HepG2 (cell line): ENCODE data around the gene PTMA. TPM values are rescaled to one million over a fixed set of nuclear protein-coding genes. Genes with fewer than 3 reads are reported as not detected.

Source experiments
- CHD2 ChIP-seq: IDR thresholded peaks from 2 replicates; pipeline ENCODE4 v1.6.1; 2011; ENCODE audit warnings: low read depth, low read length, improper control_type of control experiment
- ETV6 ChIP-seq: sonication (generic); formaldehyde crosslinking; conservative IDR thresholded peaks from 2 replicates; pipeline ENCODE4 v1.4.0; 2020; ENCODE audit warnings: missing genetic modification reagents
- FOXO1 ChIP-seq: sonication (generic); formaldehyde crosslinking; IDR thresholded peaks from 2 replicates; pipeline ENCODE4 v1.4.0; 2020; ENCODE audit warnings: missing genetic modification reagents
- GATAD1 ChIP-seq: IDR thresholded peaks from 2 replicates; pipeline ENCODE4 v1.6.1; 2016; ENCODE audit warnings: missing genetic modification reagents, missing compliant biosample characterization
- HMG20A ChIP-seq: IDR thresholded peaks from 2 replicates; pipeline ENCODE4 v1.6.1; 2016; ENCODE audit warnings: borderline replicate concordance
- IRX3 ChIP-seq: sonication (generic); formaldehyde crosslinking; IDR thresholded peaks from 2 replicates; pipeline ENCODE4 v1.8.1; 2023; ENCODE audit warnings: mild to moderate bottlenecking, low read depth, missing genetic modification reagents, borderline replicate concordance
- KMT2B ChIP-seq: IDR thresholded peaks from 2 replicates; pipeline ENCODE4 v1.6.1; 2016; ENCODE audit warnings: missing genetic modification reagents, missing compliant biosample characterization
- MAFF ChIP-seq: IDR thresholded peaks from 2 replicates; pipeline ENCODE4 v1.6.1; 2011; ENCODE audit warnings: low read depth, low read length, improper control_type of control experiment
- MXI1 ChIP-seq: IDR thresholded peaks from 3 replicates; pipeline ENCODE4 v1.6.1; 2012; ENCODE audit warnings: low read depth, low read length, inconsistent platforms, borderline replicate concordance
- PCBP2 ChIP-seq: fragments of 200-400 bp; formaldehyde crosslinking; optimal IDR thresholded peaks from 2 replicates; pipeline ENCODE3; 2018; ENCODE audit warnings: low read length, low read depth; ENCODE audit not compliant: poor library complexity, severe bottlenecking
- POLR2G ChIP-seq: fragments of 200-400 bp; formaldehyde crosslinking; IDR thresholded peaks from 2 replicates; pipeline ENCODE4 v1.6.1; 2018; ENCODE audit warnings: mild to moderate bottlenecking, low read depth, low read length, moderate library complexity
- RELA ChIP-seq: sonication (generic); formaldehyde crosslinking; IDR thresholded peaks from 2 replicates; pipeline ENCODE4 v1.4.0; 2020; ENCODE audit warnings: missing genetic modification reagents
- SAP130 ChIP-seq: IDR thresholded peaks from 2 replicates; pipeline ENCODE4 v1.6.1; 2016; ENCODE audit warnings: low read depth
- SCMH1 ChIP-seq: sonication (generic); formaldehyde crosslinking; IDR thresholded peaks from 2 replicates; pipeline ENCODE4 v1.9.0; 2021; ENCODE audit warnings: missing genetic modification reagents, mild to moderate bottlenecking, borderline replicate concordance
- SP5 ChIP-seq: IDR thresholded peaks from 2 replicates; pipeline ENCODE4 v1.6.1; 2016; ENCODE audit warnings: low read depth, borderline replicate concordance
- ZKSCAN1 ChIP-seq: fragments of 150-350 bp; IDR thresholded peaks from 2 replicates; pipeline ENCODE4 v1.6.1; 2014; ENCODE audit warnings: low read length
- ZNF24 ChIP-seq: fragments of 450-650 bp; IDR thresholded peaks from 2 replicates; pipeline ENCODE4 v1.6.1; 2017; ENCODE audit warnings: antibody characterized with exemption, mild to moderate bottlenecking
- ZNF605 ChIP-seq: sonication (generic); formaldehyde crosslinking; IDR thresholded peaks from 2 replicates; pipeline ENCODE4 v1.8.0; 2022; ENCODE audit warnings: mild to moderate bottlenecking, missing genetic modification reagents
- ZNF75D ChIP-seq: sonication (generic); formaldehyde crosslinking; IDR thresholded peaks from 2 replicates; pipeline ENCODE4 v1.8.1; 2023; ENCODE audit warnings: missing genetic modification reagents, mild to moderate bottlenecking, borderline replicate concordance
- ZNF83 ChIP-seq: sonication (generic); formaldehyde crosslinking; IDR thresholded peaks from 2 replicates; pipeline ENCODE4 v1.4.0; 2020; ENCODE audit warnings: missing genetic modification reagents, mild to moderate bottlenecking, borderline replicate concordance
- polyA plus RNA-seq, 8 experiments: library from polyadenylated mRNA; depleted of rRNA in 3 of 8; stranded (reverse) in 7 of 8; unstranded in 1 of 8; fragments of >200 nt; fragmentation: Illumina TruSeq in 4 of 8; extraction: Trizol in 4 of 8; gene quantifications; 2 replicates each; pipeline versions ENCODE4 v1.2.1 to v1.2.3, GENCODE V29; 2011 to 2016; ENCODE audit warnings: low read depth in 4 of 8, missing spikeins in 1 of 8, mixed read lengths in 1 of 8; ENCODE audit not compliant: insufficient read depth in 1 of 8
- total RNA-seq, 5 experiments: library from RNA; depleted of rRNA; stranded (reverse); fragments of >200 nt; fragmentation: Illumina TruSeq; extraction: Trizol; gene quantifications; 2 replicates each; pipeline ENCODE4 v1.2.3, GENCODE V29; 2016; ENCODE audit warnings: low read depth in 1 of 5
- TF ChIP-seq, protein P1 (sequence below): sonication (generic); formaldehyde crosslinking; IDR thresholded peaks from one replicate; pipeline ENCODE4 v1.5.1; 2020; ENCODE audit warnings: mild to moderate bottlenecking, missing genetic modification reagents; ENCODE audit errors: not compliant biosample characterization
- TF ChIP-seq, protein P2 (sequence below): sonication (generic); formaldehyde crosslinking; IDR thresholded peaks from 2 replicates; pipeline ENCODE4 v1.4.0; 2020; ENCODE audit warnings: missing genetic modification reagents

Gene PTMA
- total and polyA plus RNA-seq, 2 of the 13 experiments (the other 11 are each of a cell fraction or from before 2014, with no cell fraction given): 190 to 1,086 TPM

- TF ChIP-seq, protein P1, sequence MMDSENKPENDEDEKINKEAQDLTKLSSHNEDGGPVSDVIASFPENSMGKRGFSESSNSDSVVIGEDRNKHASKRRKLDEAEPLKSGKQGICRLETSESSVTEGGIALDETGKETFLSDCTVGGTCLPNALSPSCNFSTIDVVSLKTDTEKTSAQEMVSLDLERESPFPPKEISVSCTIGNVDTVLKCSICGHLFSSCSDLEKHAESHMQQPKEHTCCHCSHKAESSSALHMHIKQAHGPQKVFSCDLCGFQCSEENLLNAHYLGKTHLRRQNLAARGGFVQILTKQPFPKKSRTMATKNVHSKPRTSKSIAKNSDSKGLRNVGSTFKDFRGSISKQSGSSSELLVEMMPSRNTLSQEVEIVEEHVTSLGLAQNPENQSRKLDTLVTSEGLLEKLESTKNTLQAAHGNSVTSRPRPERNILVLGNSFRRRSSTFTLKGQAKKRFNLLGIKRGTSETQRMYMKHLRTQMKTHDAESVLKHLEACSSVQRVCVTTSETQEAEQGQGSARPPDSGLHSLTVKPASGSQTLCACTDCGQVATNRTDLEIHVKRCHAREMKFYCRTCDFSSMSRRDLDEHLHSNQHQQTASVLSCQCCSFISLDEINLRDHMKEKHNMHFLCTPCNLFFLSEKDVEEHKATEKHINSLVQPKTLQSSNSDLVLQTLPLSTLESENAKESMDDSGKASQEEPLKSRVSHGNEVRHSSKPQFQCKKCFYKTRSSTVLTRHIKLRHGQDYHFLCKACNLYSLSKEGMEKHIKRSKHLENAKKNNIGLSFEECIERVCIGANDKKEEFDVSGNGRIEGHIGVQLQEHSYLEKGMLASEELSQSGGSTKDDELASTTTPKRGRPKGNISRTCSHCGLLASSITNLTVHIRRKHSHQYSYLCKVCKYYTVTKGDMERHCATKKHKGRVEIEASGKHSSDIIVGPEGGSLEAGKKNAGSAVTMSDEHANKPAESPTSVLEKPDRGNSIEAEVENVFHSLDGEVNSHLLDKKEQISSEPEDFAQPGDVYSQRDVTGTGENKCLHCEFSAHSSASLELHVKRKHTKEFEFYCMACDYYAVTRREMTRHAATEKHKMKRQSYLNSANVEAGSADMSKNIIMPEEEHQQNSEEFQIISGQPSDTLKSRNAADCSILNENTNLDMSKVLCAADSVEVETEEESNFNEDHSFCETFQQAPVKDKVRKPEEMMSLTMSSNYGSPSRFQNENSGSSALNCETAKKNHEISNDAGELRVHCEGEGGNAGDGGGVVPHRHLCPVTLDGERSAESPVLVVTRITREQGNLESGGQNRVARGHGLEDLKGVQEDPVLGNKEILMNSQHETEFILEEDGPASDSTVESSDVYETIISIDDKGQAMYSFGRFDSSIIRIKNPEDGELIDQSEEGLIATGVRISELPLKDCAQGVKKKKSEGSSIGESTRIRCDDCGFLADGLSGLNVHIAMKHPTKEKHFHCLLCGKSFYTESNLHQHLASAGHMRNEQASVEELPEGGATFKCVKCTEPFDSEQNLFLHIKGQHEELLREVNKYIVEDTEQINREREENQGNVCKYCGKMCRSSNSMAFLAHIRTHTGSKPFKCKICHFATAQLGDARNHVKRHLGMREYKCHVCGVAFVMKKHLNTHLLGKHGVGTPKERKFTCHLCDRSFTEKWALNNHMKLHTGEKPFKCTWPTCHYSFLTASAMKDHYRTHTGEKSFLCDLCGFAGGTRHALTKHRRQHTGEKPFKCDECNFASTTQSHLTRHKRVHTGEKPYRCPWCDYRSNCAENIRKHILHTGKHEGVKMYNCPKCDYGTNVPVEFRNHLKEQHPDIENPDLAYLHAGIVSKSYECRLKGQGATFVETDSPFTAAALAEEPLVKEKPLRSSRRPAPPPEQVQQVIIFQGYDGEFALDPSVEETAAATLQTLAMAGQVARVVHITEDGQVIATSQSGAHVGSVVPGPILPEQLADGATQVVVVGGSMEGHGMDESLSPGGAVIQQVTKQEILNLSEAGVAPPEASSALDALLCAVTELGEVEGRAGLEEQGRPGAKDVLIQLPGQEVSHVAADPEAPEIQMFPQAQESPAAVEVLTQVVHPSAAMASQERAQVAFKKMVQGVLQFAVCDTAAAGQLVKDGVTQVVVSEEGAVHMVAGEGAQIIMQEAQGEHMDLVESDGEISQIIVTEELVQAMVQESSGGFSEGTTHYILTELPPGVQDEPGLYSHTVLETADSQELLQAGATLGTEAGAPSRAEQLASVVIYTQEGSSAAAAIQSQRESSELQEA (CRISPR knock-in tag): no peak
- no peak; the same call in 1 of the 2 replicates for TF ChIP-seq FOXO1 (CRISPR knock-in tag)
- TF ChIP-seq ZNF75D: no peak
- 0 out of 2 replicates have a peak, but pooled peaks have one; percentile 36 for TF ChIP-seq ZNF605
- no peak for TF ChIP-seq PCBP2
- TF ChIP-seq KMT2B (CRISPR knock-in tag): no peak
- TF ChIP-seq ZNF24: no peak
- TF ChIP-seq, protein P2, sequence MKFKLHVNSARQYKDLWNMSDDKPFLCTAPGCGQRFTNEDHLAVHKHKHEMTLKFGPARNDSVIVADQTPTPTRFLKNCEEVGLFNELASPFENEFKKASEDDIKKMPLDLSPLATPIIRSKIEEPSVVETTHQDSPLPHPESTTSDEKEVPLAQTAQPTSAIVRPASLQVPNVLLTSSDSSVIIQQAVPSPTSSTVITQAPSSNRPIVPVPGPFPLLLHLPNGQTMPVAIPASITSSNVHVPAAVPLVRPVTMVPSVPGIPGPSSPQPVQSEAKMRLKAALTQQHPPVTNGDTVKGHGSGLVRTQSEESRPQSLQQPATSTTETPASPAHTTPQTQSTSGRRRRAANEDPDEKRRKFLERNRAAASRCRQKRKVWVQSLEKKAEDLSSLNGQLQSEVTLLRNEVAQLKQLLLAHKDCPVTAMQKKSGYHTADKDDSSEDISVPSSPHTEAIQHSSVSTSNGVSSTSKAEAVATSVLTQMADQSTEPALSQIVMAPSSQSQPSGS (CRISPR knock-in tag): no peak
- no peak for TF ChIP-seq GATAD1 (CRISPR knock-in tag)
- TF ChIP-seq ZKSCAN1: no peak
- TF ChIP-seq HMG20A (CRISPR knock-in tag): peak; percentile 32; the same call in 1 of the 2 replicates
- TF ChIP-seq IRX3: no peak
- no peak for TF ChIP-seq ZNF83 (CRISPR knock-in tag)
- 0 out of 2 replicates have a peak, but pooled peaks have one; percentile 48 for TF ChIP-seq ETV6
- TF ChIP-seq RELA: no peak
- TF ChIP-seq CHD2: no peak
- TF ChIP-seq SAP130 (CRISPR knock-in tag): peak; percentile 76
- TF ChIP-seq SCMH1: no peak
- no peak for TF ChIP-seq MXI1
- peak; percentile 77 for TF ChIP-seq POLR2G
- peak; percentile 34; the same call in 1 of the 2 replicates for TF ChIP-seq SP5 (CRISPR knock-in tag)
- TF ChIP-seq MAFF: no peak
These were observed 41.9 kb upstream of the PTMA start (continued) for GRCh38 chr2:231666171-231667095.
